Measurements from ENCODE around the gene TEX2. TPM values are rescaled to one million over a fixed set of nuclear protein-coding genes. Genes with fewer than 3 reads are reported as not detected.

The TEX2 gene
- total RNA-seq (2013) = 9.7 TPM
- polyA plus RNA-seq = 1 to 10 TPM; 6.5 to 8.7 (median 7.8) TPM
- polyA minus RNA-seq = 6.9 and 8.8 TPM in 2 replicates
- 4.3 to 65.6 (median 29.1) reads per million in 11 experiments for total RNA-seq

- Histone ChIP-seq H3K36me3 (replicated peaks in 1 of 2; ENCODE audit: control insufficient read depth in 1 of 2, insufficient read depth in 2 of 2, low read length in 2 of 2) (no peaks in the 10 kb centered on the region), H3K4me1 (ENCODE audit: control insufficient read depth in 1 of 2, insufficient read depth in 2 of 2, low read length in 2 of 2) (peaks cover 33 to 39% of the 10 kb centered on the region in 2 donors), H3K4me2 (replicated peaks; ENCODE audit: extremely low read depth, low read length, poor library complexity, severe bottlenecking) (peak within 1 kb of the TSS; percentile 82), H3K27me3 (ENCODE audit: control insufficient read depth in 2 of 2, insufficient read depth in 2 of 2, low read length in 2 of 2) (no peaks in the 10 kb centered on the region), H3K4me3 (replicated peaks in 1 of 3; ENCODE audit: low read depth in 2 of 3, low read length in 3 of 3) (peak within 1 kb of the TSS; percentile 81 to 86 (median 82)), H3K27ac (ENCODE audit: low read depth in 1 of 2, low read length in 2 of 2) (peak within 1 kb of the TSS; percentile 54 to 83), H4K20me1 (ENCODE audit: insufficient read depth, low read length) (peaks cover 7% of the 10 kb centered on the region), H3K9me3 (replicated peaks in 1 of 2; ENCODE audit: control insufficient read depth in 1 of 2, insufficient read depth in 1 of 2, low read length in 2 of 2) (no peaks in the 10 kb centered on the region), H3K79me2 (ENCODE audit: insufficient read depth, low read length) (peaks cover 49% of the 10 kb centered on the region), H3K9ac (ENCODE audit: insufficient read depth, low read length, poor library complexity, severe bottlenecking) (peak within 1 kb of the TSS; percentile 82), H2AFZ (ENCODE audit: insufficient read depth, low read depth, low read length, poor library complexity, severe bottlenecking) (peak within 1 kb of the TSS; percentile 93)
- H3K4me3 Mint-ChIP-seq = peak within 1 kb of the TSS; percentile 97
- H3K36me3 Mint-ChIP-seq = peaks cover 0 to 4% of the 10 kb centered on the region in 2 donors
- peaks cover 0 to 2% (median 0%) of the 10 kb centered on the region in 7 donors for H3K9me3 Mint-ChIP-seq
- TF ChIP-seq CTCF (IDR thresholded peaks at IDR 0.05) = no peak
- H3K27ac Mint-ChIP-seq = peak within 1 kb of the TSS; percentile 83 to 94 (median 91)
- H3K27me3 Mint-ChIP-seq (ENCODE audit: low read depth in 3 of 3) = peaks cover 0 to 4% (median 0%) of the 10 kb centered on the region in 3 donors
- peak; percentile 59 to 76 (median 73) for DNase-seq
- intact Hi-C loops (cut with micrococcal nuclease) = loop anchor here in 1 of 2 donors (5.0 kb wide), 2 partner anchors 86 to 116 kb away; no protein-coding TSS in a partner anchor
- peaks cover 46% of the 10 kb centered on the region for H3K4me1 Mint-ChIP-seq
- 0% methylated on average over 58 of the region's 69 CpGs for WGBS (ENCODE audit: insufficient coverage)
These were observed at the start of gene TEX2 for GRCh38 chr17:64263000-64263766. TSS of gene TEX2 (minus strand) at chr17:64263260. CDS start at chr17:64214217, 49,043 bp downstream.

GRCh38 chr17:64309710-64310109 lies 46.6 kb upstream of the TEX2 start:
- no peak overlapping the region for H2AFZ ChIP-seq (ENCODE audit: insufficient read depth, low read depth, low read length, poor library complexity, severe bottlenecking)
- Mint-ChIP-seq H3K4me3 (no peak overlapping the region), H3K9me3 (no peaks in the 10 kb centered on the region), H3K27ac (no peak overlapping the region), H3K4me1 (peaks cover 10% of the 10 kb centered on the region), H3K27me3 (ENCODE audit: low read depth in 3 of 3) (no peaks in the 10 kb centered on the region), H3K36me3 (no peaks in the 10 kb centered on the region)
- intact Hi-C loops (cut with micrococcal nuclease) = loop anchor here (5.0 to 10.0 kb wide), 3 partner anchors 108 to 185 kb away; partner anchors contain the start of gene POLG2 (in 1 of the 2)
- H4K20me1 ChIP-seq (ENCODE audit: insufficient read depth, low read length) = no peaks in the 10 kb centered on the region
- H3K4me3 ChIP-seq (replicated peaks in 1 of 3; ENCODE audit: low read depth in 2 of 3, low read length in 3 of 3) = no peak overlapping the region
- H3K27me3 ChIP-seq (ENCODE audit: control insufficient read depth in 2 of 2, insufficient read depth in 2 of 2, low read length in 2 of 2) = no peaks in the 10 kb centered on the region
- WGBS (ENCODE audit: insufficient coverage) = 82% methylated on average over 4 of the region's 4 CpGs
- DNase-seq = no peak
- H3K9ac ChIP-seq (ENCODE audit: insufficient read depth, low read length, poor library complexity, severe bottlenecking) = no peak overlapping the region
- H3K9me3 ChIP-seq (replicated peaks in 1 of 2; ENCODE audit: control insufficient read depth in 1 of 2, insufficient read depth in 1 of 2, low read length in 2 of 2) = no peaks in the 10 kb centered on the region
- H3K4me2 ChIP-seq (replicated peaks; ENCODE audit: extremely low read depth, low read length, poor library complexity, severe bottlenecking) = no peak overlapping the region
- no peaks in the 10 kb centered on the region for H3K79me2 ChIP-seq (ENCODE audit: insufficient read depth, low read length)
- no peaks in the 10 kb centered on the region for H3K36me3 ChIP-seq (replicated peaks in 1 of 2; ENCODE audit: control insufficient read depth in 1 of 2, insufficient read depth in 2 of 2, low read length in 2 of 2)
- H3K27ac ChIP-seq (ENCODE audit: low read depth in 1 of 2, low read length in 2 of 2) = no peak overlapping the region
- no peaks in the 10 kb centered on the region for H3K4me1 ChIP-seq (ENCODE audit: control insufficient read depth in 1 of 2, insufficient read depth in 2 of 2, low read length in 2 of 2)
- TF ChIP-seq CTCF (IDR thresholded peaks at IDR 0.05) = no peak

Data from CD14-positive monocyte (primary cell).